Stimulated activated CD4-positive, alpha-beta T cell treated with anti-CD3 and anti-CD28 coated beads, TNF-alpha, amount 100 ng/mL, for 48 hours (primary cell): ENCODE results near the gene FBXO31.
"Not testable (repeated sequence)": the region's sequence is repeated elsewhere in the genome, so short reads cannot be mapped to it uniquely, and the experiment has no call there.

Experiments
- DNase-seq, 3 donors: peaks; one replicate each; pipeline ENCODE4 v3.0.0-alpha.2; 2020; ENCODE audit warnings: low read depth in 3 of 3

Gene FBXO31

GRCh38 chr16:87342978-87343752 lies 40.4 kb downstream of the FBXO31 start:
- DNase-seq = no peak

GRCh38 chr16:87342504-87342903 lies 41.1 kb downstream of the FBXO31 start:
- no peak for DNase-seq

GRCh38 chr16:87340198-87340597 lies 43.4 kb downstream of the FBXO31 start:
- DNase-seq = no peak

- DNase-seq = not testable (repeated sequence)
Measured at GRCh38 chr16:87339724-87340105, 43.9 kb downstream of the FBXO31 start.

- no peak for DNase-seq
Measured at GRCh38 chr16:87339086-87339723, 44.4 kb downstream of the FBXO31 start.

DNA sequence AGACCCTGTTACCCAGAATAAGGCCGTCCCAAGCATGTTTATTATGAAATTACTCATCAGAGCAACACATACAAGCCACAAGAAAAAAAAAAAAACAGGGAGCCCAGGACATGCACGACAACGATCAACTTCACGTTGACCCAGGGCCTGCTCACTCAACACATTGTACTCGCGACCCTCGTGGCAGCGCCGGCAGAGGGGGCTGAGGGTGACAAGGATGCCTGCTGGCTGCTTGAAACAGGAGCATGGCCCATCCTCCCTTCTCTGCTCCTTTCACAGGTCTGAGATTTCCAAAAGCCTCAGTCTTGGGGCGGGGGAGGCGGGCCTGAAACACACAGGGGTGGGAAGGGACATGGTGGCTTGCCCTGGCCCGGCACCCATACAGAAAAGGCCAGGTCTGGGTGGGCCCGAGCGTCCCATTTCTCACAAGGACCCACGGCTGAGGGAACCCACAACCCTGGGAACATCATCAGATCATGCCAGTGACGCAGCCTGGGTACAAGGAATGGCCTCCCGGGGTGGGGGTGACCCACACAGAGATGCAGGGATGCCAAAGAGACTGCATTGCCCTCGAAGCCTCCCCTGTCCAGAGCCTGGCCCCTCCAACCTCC lies 45.3 kb downstream of the FBXO31 start:
- DNase-seq = no peak

DNA sequence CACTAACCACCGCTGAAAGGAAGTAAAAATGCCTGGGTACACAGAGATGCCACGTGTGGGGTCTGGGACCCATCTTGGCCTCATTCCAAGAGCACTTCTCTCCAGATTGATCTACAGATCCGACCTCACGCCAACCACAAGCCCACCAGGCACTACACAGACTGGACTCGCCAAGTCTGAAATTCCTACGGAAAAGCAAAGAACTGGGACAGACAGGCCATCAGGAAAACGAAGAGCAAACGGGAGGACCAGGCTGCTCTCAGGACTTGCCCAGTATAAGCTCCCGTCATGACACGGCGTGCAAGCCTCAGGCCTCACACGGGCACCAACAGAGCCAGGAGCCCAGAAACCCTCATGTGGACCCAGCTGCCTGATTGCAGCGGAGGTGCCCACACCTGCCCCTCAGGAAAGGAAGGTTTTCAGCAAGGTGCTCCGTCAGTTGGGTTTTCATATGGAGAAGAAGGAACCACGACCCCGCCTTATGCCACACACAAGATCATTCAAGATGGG lies 46.3 kb downstream of the FBXO31 start:
- DNase-seq = no peak

DNA sequence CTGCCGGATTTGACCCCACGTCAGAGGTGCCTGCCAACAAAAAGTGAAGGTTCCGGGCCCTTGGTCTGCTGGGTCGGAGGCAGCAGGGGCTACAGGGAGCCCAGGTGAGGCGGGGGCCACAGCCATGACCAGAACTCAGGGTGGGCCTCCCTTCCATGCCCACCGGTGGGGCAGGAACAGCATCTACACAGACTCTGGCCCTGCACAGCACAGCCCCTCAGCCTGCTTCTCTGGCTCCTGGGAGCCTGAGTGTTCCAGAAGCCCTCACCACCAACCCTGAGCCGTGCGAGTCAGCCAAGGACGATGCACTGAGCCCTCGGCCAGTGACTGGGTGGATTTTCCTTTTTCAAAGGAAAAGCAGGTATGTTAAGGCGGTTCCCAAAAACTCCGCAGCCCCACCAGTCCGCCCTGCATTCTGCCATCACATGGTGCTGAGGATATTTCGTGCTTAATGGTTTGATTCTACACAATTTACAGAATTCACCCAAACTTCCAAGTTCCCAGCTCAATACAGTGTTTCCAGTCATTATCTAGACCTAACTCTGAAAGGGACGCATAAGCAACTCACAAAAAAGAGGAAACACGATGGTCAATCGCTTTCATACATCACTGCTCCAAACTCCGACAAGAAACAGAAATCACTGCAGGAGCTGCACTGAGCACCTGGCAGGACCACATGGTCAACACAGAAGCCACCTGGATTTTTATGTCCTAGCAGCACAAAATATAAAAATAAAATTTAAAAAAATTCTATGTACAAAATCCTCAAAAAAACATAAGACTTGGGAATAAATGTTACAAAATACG lies 46.9 kb downstream of the FBXO31 start:
- no peak for DNase-seq

DNA sequence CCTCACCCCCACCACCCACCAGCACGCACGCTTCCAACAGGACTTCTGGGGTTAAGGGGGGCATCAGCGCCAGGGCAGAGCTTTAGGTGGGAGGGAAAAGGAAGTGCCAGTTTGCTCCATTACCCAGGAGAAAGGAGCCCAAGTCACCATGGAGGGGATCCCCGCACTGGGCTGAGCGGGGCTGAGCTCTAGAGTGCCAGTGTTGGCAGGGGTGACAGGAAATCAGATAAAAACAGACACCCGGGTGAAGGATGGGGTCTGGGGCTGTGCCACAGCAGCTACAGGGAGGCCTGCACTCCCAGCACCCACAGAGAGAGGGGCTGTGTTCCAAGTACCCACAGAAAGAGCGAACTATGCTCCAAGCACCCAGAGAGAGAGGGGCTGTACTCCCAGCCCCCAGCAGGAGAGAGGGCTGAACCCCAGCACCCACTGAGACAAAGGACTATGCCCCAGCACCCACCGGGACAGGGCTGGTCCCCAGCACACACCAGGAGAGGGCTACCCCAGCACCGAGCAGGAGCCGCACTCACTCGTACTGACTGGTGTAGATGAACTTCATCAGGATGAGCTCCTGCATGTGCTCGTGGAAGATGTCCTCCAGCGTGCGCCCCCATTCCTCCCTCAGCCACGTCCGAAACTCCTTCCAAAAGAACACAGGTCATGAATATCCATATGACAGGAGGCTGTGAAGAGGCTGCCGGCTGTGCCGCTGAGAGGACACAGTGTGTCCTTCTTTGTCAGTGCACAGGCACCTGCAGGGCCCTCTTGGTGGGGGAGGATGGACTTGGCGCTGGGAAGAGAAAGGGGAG lies 47.7 kb downstream of the FBXO31 start:
- no peak for DNase-seq

DNA sequence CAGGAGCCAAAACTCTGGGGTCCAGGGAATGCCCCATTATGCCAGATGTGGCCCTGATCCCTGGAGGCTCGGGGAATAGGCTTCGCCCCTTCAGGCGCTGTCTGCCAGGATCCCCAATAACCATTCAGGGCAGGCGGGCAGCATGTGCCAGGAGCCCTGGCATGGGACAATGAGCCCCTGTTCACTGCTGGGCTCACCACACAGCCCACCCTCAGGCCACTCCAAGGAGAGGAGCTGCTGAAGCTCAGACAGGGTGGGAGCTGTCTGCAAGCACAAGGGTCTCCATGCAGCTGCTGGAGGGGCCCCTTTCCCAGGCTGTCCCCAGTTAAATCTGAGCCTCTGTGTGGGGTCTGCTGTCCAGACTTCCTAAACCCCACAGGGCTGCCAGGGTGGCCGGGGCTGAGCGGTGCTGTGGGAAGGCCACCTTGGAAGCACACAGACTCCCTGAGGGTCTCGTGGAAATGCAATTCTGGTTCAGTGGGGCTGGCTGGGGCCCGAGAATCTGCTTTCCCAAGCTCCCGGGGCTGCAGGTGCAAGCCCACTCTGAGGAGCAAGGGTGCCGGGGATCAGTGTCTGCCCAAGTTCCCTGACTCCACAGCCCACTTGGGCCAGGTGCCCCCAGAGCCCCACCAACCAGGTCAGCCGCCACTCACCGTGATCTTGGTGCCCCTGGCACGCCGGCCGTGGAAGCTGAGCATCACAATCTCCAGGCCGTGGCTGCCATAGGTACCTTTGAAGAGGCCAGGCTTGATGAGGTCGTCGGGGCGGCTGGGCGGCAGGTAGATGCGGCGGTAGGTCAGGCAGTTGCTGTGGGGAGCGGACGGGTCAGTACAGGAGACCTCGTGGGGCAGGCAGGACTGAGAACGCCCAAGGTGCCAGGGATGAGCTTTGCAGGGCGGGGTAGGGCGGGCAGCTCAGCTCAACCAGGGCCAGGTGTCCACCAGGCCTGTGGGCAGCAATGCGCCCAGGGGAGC lies 48.6 kb downstream of the FBXO31 start:
- no peak for DNase-seq

DNA sequence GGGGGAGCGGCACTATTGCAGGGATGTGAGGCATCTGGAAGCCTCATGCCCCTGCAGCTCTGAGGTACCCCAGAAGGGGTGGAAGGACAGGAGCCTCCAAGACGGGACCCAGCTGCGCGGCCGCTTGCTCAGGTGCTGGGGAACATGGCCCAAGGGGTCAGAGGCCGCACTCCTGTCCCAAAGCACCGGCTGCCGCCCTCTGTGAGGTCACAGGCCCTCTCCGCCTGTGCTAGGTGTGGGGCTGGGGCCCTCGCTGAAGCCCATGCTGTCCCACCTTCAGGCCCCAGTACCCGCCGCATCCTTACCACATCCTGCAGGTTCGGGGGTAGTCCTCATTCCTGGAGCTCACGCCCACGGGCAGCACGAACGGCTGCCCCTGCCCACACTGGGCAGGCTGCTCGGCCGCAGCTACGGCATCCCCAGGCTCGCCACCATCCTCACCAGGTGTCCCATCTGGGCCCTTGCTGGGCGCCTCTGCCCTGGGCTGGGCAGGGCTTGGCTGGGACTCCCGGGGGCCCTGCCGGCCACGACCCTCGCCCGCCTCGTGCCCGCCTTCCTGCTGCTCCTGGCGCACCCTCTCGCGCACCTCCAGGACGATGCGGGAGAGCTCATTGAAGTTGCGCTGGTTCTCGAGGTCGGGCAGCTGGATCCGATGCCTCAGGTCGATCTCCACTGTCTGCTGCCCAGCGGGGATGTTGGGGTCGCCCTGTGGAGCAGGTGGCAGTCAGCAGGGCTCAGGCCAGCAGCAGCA lies 49.8 kb downstream of the FBXO31 start:
- DNase-seq = no peak

- no peak for DNase-seq
Measured at GRCh38 chr16:87333101-87333500, 50.5 kb downstream of the FBXO31 start.

DNA sequence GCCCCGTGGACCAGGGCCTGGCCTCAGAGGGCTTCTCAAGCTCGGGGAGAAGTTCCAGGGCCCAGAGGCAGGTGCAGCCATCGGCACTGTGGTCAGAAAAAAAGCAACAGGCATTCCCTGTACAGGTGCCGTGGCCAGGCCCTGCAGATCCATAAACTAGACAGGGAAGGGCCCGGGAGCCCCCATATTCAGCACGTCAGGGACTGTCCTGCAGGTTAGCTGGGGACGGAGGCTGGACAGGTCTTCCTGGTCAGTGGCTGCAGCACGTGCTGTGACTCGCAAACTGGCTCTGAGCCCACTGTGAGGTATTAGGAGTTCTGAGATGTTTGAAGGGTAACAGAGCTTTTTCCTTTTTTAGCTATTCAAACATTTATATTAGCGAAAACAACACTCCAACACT lies 51.4 kb downstream of the FBXO31 start:
- no peak for DNase-seq

GRCh38 chr16:87331241-87331801 lies 52.3 kb downstream of the FBXO31 start:
- no peak for DNase-seq

GRCh38 chr16:87330646-87331045 lies 52.9 kb downstream of the FBXO31 start:
- no peak for DNase-seq

DNA sequence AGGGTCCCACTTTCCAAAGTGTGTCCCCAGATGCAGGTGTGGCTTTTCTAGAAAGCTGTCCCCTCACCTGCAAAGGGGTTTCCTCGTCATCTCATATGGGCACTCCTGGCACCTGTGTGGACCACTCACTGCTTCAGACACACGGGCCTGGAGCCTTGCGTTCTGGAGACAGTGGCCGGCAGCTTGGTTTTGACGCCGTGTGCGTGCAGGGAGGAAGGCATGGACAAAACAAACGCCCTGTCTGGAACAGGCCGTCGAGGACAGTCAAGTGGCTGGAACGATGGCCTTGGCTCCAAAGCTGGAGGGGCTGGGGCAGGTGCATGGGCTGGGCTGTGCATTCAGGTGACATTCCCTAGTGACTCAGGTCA lies 53.3 kb downstream of the FBXO31 start:
- no peak for DNase-seq

DNA sequence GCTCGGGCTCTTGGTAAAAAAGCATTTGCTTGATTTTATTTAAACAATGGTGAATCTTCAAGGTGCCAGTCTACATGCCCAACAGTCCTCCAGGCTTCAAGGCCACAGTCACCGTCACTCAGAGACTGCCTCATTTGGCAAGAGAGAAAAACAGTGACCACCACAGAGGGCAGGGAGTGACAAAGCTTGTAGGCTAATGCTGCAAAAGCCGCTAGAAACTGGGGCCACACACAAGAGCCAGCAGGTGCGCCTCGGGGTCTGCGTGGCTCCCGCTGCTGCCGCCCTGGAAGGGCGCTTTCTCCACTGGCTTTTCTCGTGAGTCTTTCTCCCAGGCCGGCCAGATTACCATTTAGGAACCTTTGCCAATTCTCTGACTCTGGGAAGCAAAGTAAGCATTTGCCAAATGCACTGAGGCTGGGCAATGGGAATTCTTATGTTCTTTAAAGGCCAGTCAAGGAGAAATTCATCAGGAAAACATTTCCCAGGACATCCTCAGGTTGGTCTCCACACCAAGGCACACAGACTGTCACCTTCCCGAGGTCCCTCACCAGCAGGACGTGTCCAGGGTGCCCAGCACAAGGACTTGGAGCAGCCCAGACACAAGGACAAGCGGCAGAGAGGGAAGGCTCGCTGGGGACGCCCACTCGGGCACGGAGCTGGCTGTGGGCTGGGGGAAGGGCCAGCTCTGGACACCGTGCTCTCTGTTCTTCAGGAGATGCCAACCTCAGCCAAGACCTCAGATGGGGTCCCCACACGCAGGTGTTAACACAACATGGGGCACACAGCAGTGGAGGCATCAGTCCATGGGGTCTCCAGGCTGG lies 53.9 kb downstream of the FBXO31 start:
- no peak for DNase-seq

- DNase-seq = no peak
Measured at GRCh38 chr16:87328846-87329245, 54.7 kb downstream of the FBXO31 start.
